Osteoblast (primary cell): ENCODE measurements around the gene AKR1C2. TPM values are rescaled to one million over a fixed set of nuclear protein-coding genes. Genes with fewer than 3 reads are reported as not detected.
"Not testable (repeated sequence)": the region's sequence is repeated elsewhere in the genome, so short reads cannot be mapped to it uniquely, and the experiment has no call there.

ENCODE experiments used
- DNase-seq: peaks from one replicate; pipeline ENCODE4 v3.0.0; 2011; ENCODE audit warnings: low spot score, mixed read lengths; ENCODE audit not compliant: insufficient read length; ENCODE audit errors: missing footprints
- H2AFZ ChIP-seq: 2 replicates; pipeline ENCODE4 v1.6.0; 2011; ENCODE audit warnings: mild to moderate bottlenecking, low read length
- H3K27ac ChIP-seq: 2 replicates; pipeline ENCODE4 v1.5.1; 2011; ENCODE audit warnings: mild to moderate bottlenecking, low read depth, low read length, moderate library complexity
- H3K27me3 ChIP-seq: 2 replicates; pipeline ENCODE4 v1.6.0; 2012; ENCODE audit warnings: mild to moderate bottlenecking, control low read depth, inconsistent platforms, low read length, moderate library complexity; ENCODE audit not compliant: insufficient read depth
- H3K36me3 ChIP-seq: 2 replicates; pipeline ENCODE4 v1.5.1; 2011; ENCODE audit warnings: mild to moderate bottlenecking, low read length, control low read depth, moderate library complexity; ENCODE audit not compliant: insufficient read depth
- H3K4me1 ChIP-seq: 2 replicates; pipeline ENCODE4 v1.5.1; 2011; ENCODE audit warnings: mild to moderate bottlenecking, low read length, control low read depth, moderate library complexity; ENCODE audit not compliant: insufficient read depth
- H3K4me2 ChIP-seq: 2 replicates; pipeline ENCODE4 v1.6.0; 2011; ENCODE audit warnings: mild to moderate bottlenecking, low read length; ENCODE audit not compliant: insufficient read depth
- H3K4me3 ChIP-seq: fragments of 200-600 bp; sonication (generic); 3 replicates; pipeline ENCODE4 v1.5.1; 2012; ENCODE audit warnings: mild to moderate bottlenecking, low read length, inconsistent platforms; ENCODE audit not compliant: insufficient read depth
- H3K79me2 ChIP-seq: 2 replicates; pipeline ENCODE4 v1.6.0; 2012; ENCODE audit warnings: mild to moderate bottlenecking, low read length, control low read depth, inconsistent platforms; ENCODE audit not compliant: insufficient read depth
- H3K9me3 ChIP-seq: 2 replicates; pipeline ENCODE4 v1.5.1; 2011; ENCODE audit warnings: low read depth, low read length, control low read depth
- H4K20me1 ChIP-seq: 2 replicates; pipeline ENCODE4 v1.6.0; 2012; ENCODE audit warnings: mild to moderate bottlenecking, low read length, control low read depth; ENCODE audit not compliant: insufficient read depth
- CTCF ChIP-seq: IDR thresholded peaks from 2 replicates; pipeline ENCODE4 v1.5.1; 2011; ENCODE audit warnings: mild to moderate bottlenecking, low read depth, low read length, moderate library complexity; ENCODE audit errors: extremely low read depth
- total RNA-seq: library from RNA; depleted of rRNA; stranded (reverse); fragments of >200 nt; gene quantifications from 2 replicates; pipeline ENCODE4 v1.2.3, GENCODE V29; 2012

The AKR1C2 gene
- total RNA-seq, 1 donor, result 46.0 TPM

- Histone ChIP-seq H3K4me1 (peaks cover 13% of the 10 kb centered on the region), H3K79me2 (no peaks in the 10 kb centered on the region), H3K27me3 (no peaks in the 10 kb centered on the region), H3K4me3 (no peak overlapping the region), H2AFZ (no peak overlapping the region), H3K4me2 (no peak overlapping the region), H3K9me3 (peaks cover 2% of the 10 kb centered on the region), H4K20me1 (no peaks in the 10 kb centered on the region), H3K36me3 (no peaks in the 10 kb centered on the region), H3K27ac (no peak overlapping the region)
- TF ChIP-seq CTCF, result no peak
- no peak for DNase-seq
Observed at GRCh38 chr10:5036511-5036910, 32.9 kb upstream of the AKR1C2 start.

- no peaks in the 10 kb centered on the region for H3K27me3 ChIP-seq
- H3K4me2 ChIP-seq, result no peak overlapping the region
- H3K4me3 ChIP-seq, result no peak overlapping the region
- no peaks in the 10 kb centered on the region for H4K20me1 ChIP-seq
- H3K36me3 ChIP-seq, result no peaks in the 10 kb centered on the region
- H3K4me1 ChIP-seq, result peaks cover 6% of the 10 kb centered on the region
- H3K79me2 ChIP-seq, result no peaks in the 10 kb centered on the region
- H3K27ac ChIP-seq, result no peak overlapping the region
- no peak for DNase-seq
- TF ChIP-seq CTCF, result no peak
- no peak overlapping the region for H2AFZ ChIP-seq
- H3K9me3 ChIP-seq, result peaks cover 2% of the 10 kb centered on the region
Observed at GRCh38 chr10:5035356-5035755, 31.7 kb upstream of the AKR1C2 start.

- no peak for TF ChIP-seq CTCF
- no peaks in the 10 kb centered on the region for H3K36me3 ChIP-seq
- no peak overlapping the region for H3K4me3 ChIP-seq
- peaks cover 6% of the 10 kb centered on the region for H3K4me1 ChIP-seq
- H3K79me2 ChIP-seq, result no peaks in the 10 kb centered on the region
- DNase-seq, result no peak
- no peak overlapping the region for H2AFZ ChIP-seq
- no peak overlapping the region for H3K4me2 ChIP-seq
- H4K20me1 ChIP-seq, result no peaks in the 10 kb centered on the region
- H3K27ac ChIP-seq, result peak overlapping the region; percentile 2
- no peaks in the 10 kb centered on the region for H3K27me3 ChIP-seq
- peaks cover 2% of the 10 kb centered on the region for H3K9me3 ChIP-seq
Observed at GRCh38 chr10:5034588-5034987, 30.9 kb upstream of the AKR1C2 start.

DNA sequence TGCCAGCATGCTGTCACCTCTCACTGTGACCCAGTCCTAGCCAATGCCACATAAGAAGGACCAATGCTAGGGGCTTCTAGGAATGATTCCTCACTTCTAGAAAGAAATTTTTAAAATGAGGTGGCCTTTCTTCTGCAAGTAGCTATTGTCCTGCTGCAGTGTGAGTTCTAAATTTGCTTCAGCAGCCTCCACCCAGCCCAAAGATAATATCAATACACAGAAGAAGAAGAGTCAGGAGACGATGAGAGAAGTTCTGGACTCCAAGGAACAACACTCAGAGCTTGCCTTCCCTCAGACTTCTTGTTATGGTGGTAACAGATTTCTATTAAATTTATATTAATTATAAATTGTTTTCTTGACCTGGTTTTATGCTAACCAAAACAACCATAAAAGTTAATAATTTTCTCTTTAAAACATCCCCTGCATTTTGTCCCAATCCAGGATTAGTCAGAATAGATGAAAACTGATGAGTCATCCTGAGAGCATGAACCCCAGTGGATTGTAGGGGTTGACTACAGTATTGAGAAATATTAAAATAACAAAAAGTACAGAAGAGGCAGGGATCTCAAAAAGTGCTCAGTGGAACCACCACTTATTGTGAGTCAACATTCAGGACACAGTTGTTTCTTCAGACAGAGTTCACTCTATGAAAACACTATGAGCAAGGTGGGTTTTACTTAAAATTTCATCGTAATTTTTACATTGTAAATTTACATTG is 29.6 kb upstream of the AKR1C2 start:
- peaks cover 6% of the 10 kb centered on the region for H3K4me1 ChIP-seq
- H2AFZ ChIP-seq, result no peak overlapping the region
- peaks cover 2% of the 10 kb centered on the region for H3K9me3 ChIP-seq
- DNase-seq, result peak; percentile 96
- H3K4me2 ChIP-seq, result peak overlapping the region; percentile 46
- H3K79me2 ChIP-seq, result no peaks in the 10 kb centered on the region
- H3K36me3 ChIP-seq, result no peaks in the 10 kb centered on the region
- H3K4me3 ChIP-seq, result no peak overlapping the region
- no peak for TF ChIP-seq CTCF
- H3K27me3 ChIP-seq, result no peaks in the 10 kb centered on the region
- peak overlapping the region; percentile 49 for H3K27ac ChIP-seq
- no peaks in the 10 kb centered on the region for H4K20me1 ChIP-seq

- H4K20me1 ChIP-seq, H2AFZ ChIP-seq, H3K27ac ChIP-seq, H3K79me2 ChIP-seq, DNase-seq, H3K4me3 ChIP-seq, H3K4me1 ChIP-seq, H3K27me3 ChIP-seq, H3K9me3 ChIP-seq, H3K4me2 ChIP-seq, H3K36me3 ChIP-seq: not testable (repeated sequence)
Observed at GRCh38 chr10:5032444-5032843, 28.8 kb upstream of the AKR1C2 start.

DNA sequence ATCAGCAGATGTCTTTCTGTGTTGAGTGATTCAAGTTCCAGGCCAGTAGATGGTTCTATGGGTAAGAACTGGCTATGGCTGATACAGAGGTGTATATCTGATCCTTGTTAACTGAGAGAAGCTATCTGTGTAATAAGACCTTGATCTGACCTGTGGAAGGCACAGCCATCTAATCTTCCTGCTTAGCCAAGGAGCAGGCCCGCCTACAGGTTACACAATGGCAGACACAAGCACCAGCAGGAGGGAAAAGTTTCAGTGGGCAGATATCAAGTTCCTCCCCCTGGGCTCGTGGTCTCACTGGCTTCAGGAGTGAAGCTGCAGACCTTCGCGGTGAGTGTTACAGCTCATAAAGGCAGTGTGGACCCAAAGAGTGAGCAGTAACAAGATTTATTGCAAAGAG is 27.9 kb upstream of the AKR1C2 start:
- not testable (repeated sequence) for H4K20me1 ChIP-seq, H3K79me2 ChIP-seq, H3K27me3 ChIP-seq, H3K9me3 ChIP-seq, H3K4me1 ChIP-seq, H3K4me2 ChIP-seq, H3K4me3 ChIP-seq, DNase-seq, H3K36me3 ChIP-seq, H3K27ac ChIP-seq
- H2AFZ ChIP-seq, result peak overlapping the region; percentile 35
